ENCODE data around the gene ZSCAN10.

ZSCAN10 gene
- 0 to 0.18 (median 0.06) reads per million in 9 experiments for total RNA-seq

GRCh38 chr16:3098459-3099394, at the start of gene ZSCAN10:
Gene ZSCAN10, minus strand, starts transcription at chr16:3099294. Its CDS starts 6,357 bp downstream, at chr16:3092937.
- peaks cover 30 to 39% of the 10 kb centered on the region in 2 donors for H3K4me1 Mint-ChIP-seq (ENCODE audit: low read depth in 2 of 2)
- H3K36me3 Mint-ChIP-seq (ENCODE audit: insufficient read depth), result peaks cover 27% of the 10 kb centered on the region
- H3K9me3 Mint-ChIP-seq, result no peaks in the 10 kb centered on the region
- no peaks in the 10 kb centered on the region for H3K27me3 Mint-ChIP-seq
- no peak for ATAC-seq (replicated peaks)
- peak within 1 kb of the TSS; percentile 60 to 81 for H3K4me3 Mint-ChIP-seq
- peak within 1 kb of the TSS in 1 of 2 donors; percentile 78 for H3K27ac Mint-ChIP-seq
- no peak for DNase-seq

GRCh38 chr16:3148256-3149192, 49.4 kb upstream of the ZSCAN10 start:
- Mint-ChIP-seq H3K4me1 (ENCODE audit: low read depth in 2 of 2) (peaks cover 20 to 30% of the 10 kb centered on the region in 2 donors), H3K36me3 (ENCODE audit: insufficient read depth) (peaks cover 46% of the 10 kb centered on the region), H3K4me3 (peak overlapping the region; percentile 85 to 95), H3K27me3 (no peaks in the 10 kb centered on the region), H3K9me3 (peaks cover 0 to 2% of the 10 kb centered on the region in 2 donors), H3K27ac (peak overlapping the region; percentile 49 to 100)
- no peak for DNase-seq
- no peak for ATAC-seq (replicated peaks)

- no peak for DNase-seq
- ATAC-seq (replicated peaks), result no peak
- Mint-ChIP-seq H3K9me3 (peaks cover 0 to 2% of the 10 kb centered on the region in 2 donors), H3K4me3 (no peak overlapping the region), H3K27me3 (no peaks in the 10 kb centered on the region), H3K4me1 (ENCODE audit: low read depth in 2 of 2) (peaks cover 19 to 28% of the 10 kb centered on the region in 2 donors), H3K36me3 (ENCODE audit: insufficient read depth) (peaks cover 43% of the 10 kb centered on the region), H3K27ac (peak overlapping the region; percentile 59 to 84)
Observed at GRCh38 chr16:3147757-3148104, 48.6 kb upstream of the ZSCAN10 start.

GRCh38 chr16:3147046-3147756, 48.1 kb upstream of the ZSCAN10 start:
- peak overlapping the region; percentile 59 to 84 for H3K27ac Mint-ChIP-seq
- DNase-seq (no peak), ATAC-seq (replicated peaks) (no peak)
- peaks cover 43% of the 10 kb centered on the region for H3K36me3 Mint-ChIP-seq (ENCODE audit: insufficient read depth)
- H3K27me3 Mint-ChIP-seq, result no peaks in the 10 kb centered on the region
- peaks cover 13 to 27% of the 10 kb centered on the region in 2 donors for H3K4me1 Mint-ChIP-seq (ENCODE audit: low read depth in 2 of 2)
- no peak overlapping the region for H3K4me3 Mint-ChIP-seq
- no peaks in the 10 kb centered on the region for H3K9me3 Mint-ChIP-seq

- Mint-ChIP-seq H3K27me3 (no peaks in the 10 kb centered on the region), H3K9me3 (no peaks in the 10 kb centered on the region), H3K4me3 (no peak overlapping the region), H3K36me3 (ENCODE audit: insufficient read depth) (peaks cover 35% of the 10 kb centered on the region), H3K4me1 (ENCODE audit: low read depth in 2 of 2) (peaks cover 6 to 19% of the 10 kb centered on the region in 2 donors), H3K27ac (no peak overlapping the region)
- DNase-seq (no peak), ATAC-seq (replicated peaks) (no peak)
Observed at GRCh38 chr16:3145660-3146059, 46.6 kb upstream of the ZSCAN10 start.

GRCh38 chr16:3145151-3145550, 46.1 kb upstream of the ZSCAN10 start:
- H3K27me3 Mint-ChIP-seq, result no peaks in the 10 kb centered on the region
- H3K4me1 Mint-ChIP-seq (ENCODE audit: low read depth in 2 of 2), result peaks cover 3 to 15% of the 10 kb centered on the region in 2 donors
- H3K27ac Mint-ChIP-seq, result no peak overlapping the region
- no peak overlapping the region for H3K4me3 Mint-ChIP-seq
- peaks cover 32% of the 10 kb centered on the region for H3K36me3 Mint-ChIP-seq (ENCODE audit: insufficient read depth)
- no peak for ATAC-seq (replicated peaks)
- no peak for DNase-seq
- H3K9me3 Mint-ChIP-seq, result no peaks in the 10 kb centered on the region

GRCh38 chr16:3144321-3144983, 45.4 kb upstream of the ZSCAN10 start:
- ATAC-seq (replicated peaks) (no peak), DNase-seq (no peak)
- H3K27ac Mint-ChIP-seq, result no peak overlapping the region
- H3K9me3 Mint-ChIP-seq, result no peaks in the 10 kb centered on the region
- no peaks in the 10 kb centered on the region for H3K27me3 Mint-ChIP-seq
- H3K4me1 Mint-ChIP-seq (ENCODE audit: low read depth in 2 of 2), result peaks cover 0 to 10% of the 10 kb centered on the region in 2 donors
- H3K36me3 Mint-ChIP-seq (ENCODE audit: insufficient read depth), result peaks cover 30% of the 10 kb centered on the region
- H3K4me3 Mint-ChIP-seq, result no peak overlapping the region

GRCh38 chr16:3143598-3144320, 44.7 kb upstream of the ZSCAN10 start:
- Mint-ChIP-seq H3K36me3 (ENCODE audit: insufficient read depth) (peaks cover 23% of the 10 kb centered on the region), H3K27me3 (no peaks in the 10 kb centered on the region)
- ATAC-seq (replicated peaks), result no peak

GRCh38 chr16:3143189-3143588, 44.1 kb upstream of the ZSCAN10 start:
- ATAC-seq (replicated peaks), result no peak
- no peak for DNase-seq
- H3K4me1 Mint-ChIP-seq (ENCODE audit: low read depth in 2 of 2), result peaks cover 0 to 7% of the 10 kb centered on the region in 2 donors
- H3K9me3 Mint-ChIP-seq, result no peaks in the 10 kb centered on the region
- peaks cover 19% of the 10 kb centered on the region for H3K36me3 Mint-ChIP-seq (ENCODE audit: insufficient read depth)
- no peaks in the 10 kb centered on the region for H3K27me3 Mint-ChIP-seq
- no peak overlapping the region for H3K4me3 Mint-ChIP-seq
- H3K27ac Mint-ChIP-seq, result no peak overlapping the region

More at GRCh38 chr16:3143598-3144320, 44.7 kb upstream of the ZSCAN10 start:
- no peaks in the 10 kb centered on the region for H3K9me3 Mint-ChIP-seq
- H3K4me3 Mint-ChIP-seq, result no peak overlapping the region
- peaks cover 0 to 7% of the 10 kb centered on the region in 2 donors for H3K4me1 Mint-ChIP-seq (ENCODE audit: low read depth in 2 of 2)
- H3K27ac Mint-ChIP-seq, result no peak overlapping the region
- no peak for DNase-seq

GRCh38 chr16:3142770-3143169, 43.7 kb upstream of the ZSCAN10 start:
- H3K27ac Mint-ChIP-seq, result peak overlapping the region in 1 of 2 donors; percentile 23
- no peaks in the 10 kb centered on the region for H3K9me3 Mint-ChIP-seq
- peaks cover 19% of the 10 kb centered on the region for H3K36me3 Mint-ChIP-seq (ENCODE audit: insufficient read depth)
- H3K4me3 Mint-ChIP-seq, result no peak overlapping the region
- ATAC-seq (replicated peaks), result no peak
- peaks cover 0 to 7% of the 10 kb centered on the region in 2 donors for H3K4me1 Mint-ChIP-seq (ENCODE audit: low read depth in 2 of 2)
- DNase-seq, result no peak
- no peaks in the 10 kb centered on the region for H3K27me3 Mint-ChIP-seq

- H3K27ac Mint-ChIP-seq, result peak overlapping the region in 1 of 2 donors; percentile 23
- H3K4me1 Mint-ChIP-seq (ENCODE audit: low read depth in 2 of 2), result peaks cover 0 to 7% of the 10 kb centered on the region in 2 donors
- H3K9me3 Mint-ChIP-seq, result no peaks in the 10 kb centered on the region
- H3K4me3 Mint-ChIP-seq, result no peak overlapping the region
- H3K27me3 Mint-ChIP-seq, result no peaks in the 10 kb centered on the region
- no peak for ATAC-seq (replicated peaks)
- peaks cover 19% of the 10 kb centered on the region for H3K36me3 Mint-ChIP-seq (ENCODE audit: insufficient read depth)
- no peak for DNase-seq
Observed at GRCh38 chr16:3142327-3142726, 43.2 kb upstream of the ZSCAN10 start.

GRCh38 chr16:3141781-3142311, 42.8 kb upstream of the ZSCAN10 start:
- H3K27ac Mint-ChIP-seq, result no peak overlapping the region
- no peak for ATAC-seq (replicated peaks)
- H3K4me1 Mint-ChIP-seq (ENCODE audit: low read depth in 2 of 2), result peaks cover 0 to 9% of the 10 kb centered on the region in 2 donors
- peaks cover 19% of the 10 kb centered on the region for H3K36me3 Mint-ChIP-seq (ENCODE audit: insufficient read depth)
- H3K9me3 Mint-ChIP-seq, result no peaks in the 10 kb centered on the region
- H3K4me3 Mint-ChIP-seq, result no peak overlapping the region
- DNase-seq, result no peak
- H3K27me3 Mint-ChIP-seq, result no peaks in the 10 kb centered on the region

All from effector memory CD8-positive, alpha-beta T cell (primary cell).